Fibroblast of skin of left biceps (primary cell): Measurements from ENCODE around the gene SEC14L2.

Experiments used
- DNase-seq, 2 experiments: peaks; one replicate each; pipeline ENCODE4 v3.0.0-alpha.2; 2013; ENCODE audit warnings: low read depth in 2 of 2

Gene SEC14L2

GRCh38 chr22:30404307-30404706 lies 7.5 kb downstream of the SEC14L2 start:
- DNase-seq, result no peak

GRCh38 chr22:30405731-30406130 lies 8.9 kb downstream of the SEC14L2 start:
- DNase-seq, result no peak

GRCh38 chr22:30406400-30406799 lies 9.6 kb downstream of the SEC14L2 start:
- no peak for DNase-seq

- DNase-seq, result no peak
Measured at GRCh38 chr22:30408388-30409102, 11.7 kb downstream of the SEC14L2 start.

GRCh38 chr22:30411780-30412179 lies 15.0 kb downstream of the SEC14L2 start:
- DNase-seq, result no peak

- DNase-seq, result no peak
Measured at GRCh38 chr22:30413001-30413400, 16.2 kb downstream of the SEC14L2 start.

- no peak for DNase-seq
Measured at GRCh38 chr22:30413745-30414524, 17.1 kb downstream of the SEC14L2 start.

GRCh38 chr22:30414525-30415047 lies 17.8 kb downstream of the SEC14L2 start:
- DNase-seq, result no peak

GRCh38 chr22:30416403-30416802 lies 19.6 kb downstream of the SEC14L2 start:
- DNase-seq, result no peak

GRCh38 chr22:30416837-30417236 lies 20.0 kb downstream of the SEC14L2 start:
- no peak for DNase-seq

GRCh38 chr22:30420347-30421125 lies 23.7 kb downstream of the SEC14L2 start:
- no peak for DNase-seq

- no peak for DNase-seq
Measured at GRCh38 chr22:30421695-30422480, 25.1 kb downstream of the SEC14L2 start.

GRCh38 chr22:30422481-30423300 lies 25.9 kb downstream of the SEC14L2 start:
- peak; percentile 54 to 55 for DNase-seq

- DNase-seq, result no peak
Measured at GRCh38 chr22:30423301-30423958, 26.6 kb downstream of the SEC14L2 start.

GRCh38 chr22:30423959-30424533 lies 27.2 kb downstream of the SEC14L2 start:
- peak; percentile 99 to 100 for DNase-seq

GRCh38 chr22:30424534-30425326 lies 27.9 kb downstream of the SEC14L2 start:
- no peak for DNase-seq

- no peak for DNase-seq
Measured at GRCh38 chr22:30425327-30425615, 28.5 kb downstream of the SEC14L2 start.

GRCh38 chr22:30425616-30426387 lies 29.0 kb downstream of the SEC14L2 start, which contains the start of gene MTFP1:
TSS of gene MTFP1 (plus strand) at chr22:30425768. CDS start at chr22:30425880, 112 bp downstream.
- DNase-seq, result no peak
